ENCODE measurements around the gene CDV3.
"Not testable (repeated sequence)": the region's sequence is repeated elsewhere in the genome, so short reads cannot be mapped to it uniquely, and the experiment has no call there.

The CDV3 gene, protein sequence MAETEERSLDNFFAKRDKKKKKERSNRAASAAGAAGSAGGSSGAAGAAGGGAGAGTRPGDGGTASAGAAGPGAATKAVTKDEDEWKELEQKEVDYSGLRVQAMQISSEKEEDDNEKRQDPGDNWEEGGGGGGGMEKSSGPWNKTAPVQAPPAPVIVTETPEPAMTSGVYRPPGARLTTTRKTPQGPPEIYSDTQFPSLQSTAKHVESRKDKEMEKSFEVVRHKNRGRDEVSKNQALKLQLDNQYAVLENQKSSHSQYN
- 385 to 631 (median 415) reads per million in 4 experiments for total RNA-seq

GRCh38 chr3:133573629-133574194 lies at the start of gene CDV3:
TSS of gene CDV3 (plus strand) at chr3:133573686. CDS start at chr3:133574045, 359 bp downstream.
- DNase-seq: no peak

DNA sequence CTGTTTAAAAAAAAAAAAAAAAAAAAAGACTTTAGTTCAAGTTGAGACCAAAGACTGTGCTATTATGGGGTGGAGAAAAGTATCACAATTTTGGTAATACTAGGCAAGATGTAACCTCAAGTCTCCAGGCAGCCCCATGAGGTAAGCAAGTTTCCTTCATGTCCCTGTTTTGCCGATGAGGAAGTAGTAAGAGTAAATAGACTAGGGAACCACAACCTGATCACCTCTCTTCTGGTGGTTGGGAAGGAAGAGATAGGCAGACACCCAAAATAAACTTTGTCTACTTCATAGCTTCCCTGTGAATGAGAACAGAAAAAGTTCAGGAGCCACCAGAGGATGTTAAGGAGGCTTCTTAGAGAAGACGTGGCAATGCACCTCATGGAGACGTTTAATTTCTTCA lies 49.7 kb upstream of the CDV3 start:
- DNase-seq: not testable (repeated sequence)

DNA sequence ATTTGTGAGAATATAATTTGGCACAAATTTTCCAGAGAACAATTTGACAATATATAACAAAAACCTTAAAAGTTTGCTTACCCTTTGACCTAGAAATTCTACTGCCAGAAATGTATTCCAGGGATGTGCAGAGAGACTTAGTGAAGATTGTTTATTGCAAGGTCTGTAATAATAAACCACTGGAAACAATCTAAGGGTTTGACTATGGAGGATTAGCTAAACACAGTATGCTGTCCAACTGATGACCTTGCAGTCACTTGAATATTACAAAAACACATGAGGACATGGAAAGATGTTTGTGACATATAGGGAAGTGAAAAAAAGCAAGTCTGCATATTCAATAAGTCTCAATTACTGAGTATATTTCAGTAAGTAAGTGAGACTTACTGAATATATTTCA lies 48.1 kb upstream of the CDV3 start:
- DNase-seq: no peak

DNA sequence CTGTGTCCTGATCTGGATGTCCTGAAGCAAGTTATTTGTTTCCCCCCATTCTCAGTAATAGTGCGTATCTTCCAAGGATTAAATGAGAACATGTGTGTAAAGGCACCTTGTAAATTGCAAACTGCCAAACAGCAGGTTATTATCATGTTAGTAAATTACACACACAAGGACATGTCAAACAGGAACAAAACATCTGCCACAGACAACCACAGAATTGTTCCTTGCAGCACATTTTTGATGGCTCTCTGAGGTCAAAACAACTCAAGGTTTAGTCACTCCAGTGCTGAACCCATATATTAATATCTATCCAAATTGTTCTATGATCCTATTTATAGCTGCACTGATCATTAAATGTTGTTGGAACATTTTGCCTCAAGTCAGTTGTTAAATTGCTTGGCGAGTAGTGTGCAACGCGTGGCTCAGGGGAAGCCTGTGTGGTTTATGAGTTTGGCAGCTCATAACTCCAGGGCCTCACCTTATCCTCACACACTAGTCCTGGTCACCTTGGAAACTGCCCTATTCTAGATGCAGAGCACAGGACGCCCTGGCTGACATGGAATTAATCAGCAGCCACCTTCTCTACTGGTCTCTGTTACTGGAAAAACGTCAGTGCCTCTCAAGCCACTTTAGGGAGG lies 46.3 kb upstream of the CDV3 start:
- DNase-seq: no peak

DNA sequence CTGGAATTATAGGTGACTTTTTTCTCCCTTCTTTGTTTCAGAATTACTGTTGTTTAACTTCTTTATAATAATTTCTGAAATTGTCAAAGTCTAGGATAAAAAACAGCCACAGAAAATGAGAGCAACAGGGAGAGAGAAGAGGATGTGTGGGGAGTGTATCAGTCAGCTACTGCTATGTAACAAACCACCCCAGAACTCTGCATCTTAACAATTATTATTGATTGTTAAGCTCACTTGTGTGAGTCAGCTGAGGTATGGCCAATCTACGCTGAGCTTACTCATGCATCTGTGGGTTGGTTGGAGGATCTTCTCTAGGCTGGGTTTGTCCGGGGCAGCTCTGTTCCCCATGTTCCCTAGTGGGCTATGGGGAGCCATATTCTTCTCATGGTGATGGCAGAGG lies 43.7 kb upstream of the CDV3 start:
- no peak for DNase-seq

GRCh38 chr3:133531981-133532380 lies 41.5 kb upstream of the CDV3 start:
- DNase-seq: no peak

GRCh38 chr3:133532951-133533350 lies 40.5 kb upstream of the CDV3 start:
- DNase-seq: no peak

- DNase-seq: no peak
Observed at GRCh38 chr3:133535971-133536881, 37.3 kb upstream of the CDV3 start.

DNA sequence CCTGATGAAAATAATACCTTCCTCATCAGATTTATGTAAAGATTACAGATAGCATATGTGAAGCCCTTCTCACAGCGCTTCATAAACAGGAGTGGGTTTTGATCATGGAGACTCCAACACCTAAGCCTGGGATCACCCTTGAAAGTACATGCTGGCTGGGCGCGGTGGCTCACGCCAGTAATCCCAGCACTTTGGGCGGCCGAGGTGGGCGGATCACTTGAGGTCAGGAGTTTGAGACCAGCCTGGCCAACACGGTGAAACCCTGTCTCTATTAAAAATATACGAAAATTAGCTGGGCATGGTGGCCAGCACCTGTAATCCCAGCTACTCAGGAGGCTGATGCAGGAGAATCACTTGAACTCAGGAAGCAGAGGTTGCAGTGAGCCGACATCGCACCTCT lies 36.4 kb upstream of the CDV3 start:
- DNase-seq: not testable (repeated sequence)

- no peak for DNase-seq
Observed at GRCh38 chr3:133538154-133538553, 35.3 kb upstream of the CDV3 start.

DNA sequence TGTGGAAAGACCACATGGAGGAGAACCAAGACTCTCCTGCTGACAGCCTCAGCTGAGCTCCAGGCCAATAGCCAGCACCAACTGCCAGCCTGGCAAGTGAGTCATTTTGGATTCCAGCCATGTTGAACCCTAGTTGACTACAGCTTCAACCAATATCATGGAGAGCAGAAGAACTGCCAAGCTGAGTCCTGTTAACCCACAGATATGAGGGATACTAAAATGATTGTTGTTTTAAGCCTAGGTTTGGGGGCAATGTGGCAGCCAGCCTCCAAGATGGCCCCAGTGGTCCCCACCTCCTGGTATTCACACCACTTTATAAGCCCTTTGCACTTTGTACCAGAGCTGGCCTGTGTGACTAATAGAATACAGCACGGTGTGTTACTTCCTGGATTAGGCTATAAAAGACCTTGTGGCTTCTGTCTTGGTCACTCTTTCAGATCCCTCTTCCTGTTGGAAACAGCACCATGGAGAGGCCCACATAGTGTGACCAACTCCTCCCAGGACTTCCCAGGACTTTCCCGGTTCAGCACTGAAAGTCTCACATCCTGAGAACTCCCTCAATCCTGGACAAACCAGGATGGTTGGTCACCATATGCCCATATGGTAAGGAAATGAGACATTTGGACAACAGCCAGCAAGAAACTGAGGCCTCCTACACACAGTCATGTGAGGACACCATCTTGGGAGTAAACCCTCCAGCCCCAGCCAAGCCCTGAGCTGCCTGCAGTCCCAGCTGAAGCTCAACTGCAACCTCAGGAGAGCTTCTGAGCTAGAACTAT lies 32.4 kb upstream of the CDV3 start:
- DNase-seq: no peak

- no peak for DNase-seq
Observed at GRCh38 chr3:133542871-133543270, 30.6 kb upstream of the CDV3 start.

GRCh38 chr3:133544983-133545382 lies 28.5 kb upstream of the CDV3 start:
- DNase-seq: not testable (repeated sequence)

DNA sequence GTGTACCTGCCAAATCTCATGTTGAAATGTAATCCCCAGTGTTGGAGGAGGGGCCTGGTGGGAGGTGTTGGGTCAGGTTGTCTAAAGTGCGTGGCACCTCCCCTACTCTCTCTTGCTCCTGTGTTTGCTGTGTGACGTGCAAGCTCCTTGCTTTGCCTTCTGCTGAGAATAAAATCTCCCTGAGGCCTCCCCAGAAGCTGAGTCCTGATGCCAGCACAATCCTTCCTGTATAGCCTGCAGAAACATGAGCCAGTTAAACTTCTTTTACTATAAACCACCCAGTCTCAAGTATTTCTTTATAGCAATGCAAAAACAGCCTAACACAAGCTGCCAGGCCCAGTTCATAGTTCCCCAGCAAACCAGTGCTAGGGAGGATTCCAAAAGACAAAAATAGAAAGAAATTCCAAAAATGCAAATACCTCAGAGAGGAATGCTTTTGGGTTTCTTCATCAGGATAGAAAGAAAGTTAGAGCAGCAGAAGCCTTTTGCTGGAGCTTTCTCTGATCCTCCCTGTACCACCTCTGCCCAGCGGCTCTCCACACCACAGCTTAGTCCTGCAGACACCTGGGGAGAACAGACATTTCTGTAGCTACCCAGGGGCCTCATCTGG lies 25.9 kb upstream of the CDV3 start:
- no peak for DNase-seq

DNA sequence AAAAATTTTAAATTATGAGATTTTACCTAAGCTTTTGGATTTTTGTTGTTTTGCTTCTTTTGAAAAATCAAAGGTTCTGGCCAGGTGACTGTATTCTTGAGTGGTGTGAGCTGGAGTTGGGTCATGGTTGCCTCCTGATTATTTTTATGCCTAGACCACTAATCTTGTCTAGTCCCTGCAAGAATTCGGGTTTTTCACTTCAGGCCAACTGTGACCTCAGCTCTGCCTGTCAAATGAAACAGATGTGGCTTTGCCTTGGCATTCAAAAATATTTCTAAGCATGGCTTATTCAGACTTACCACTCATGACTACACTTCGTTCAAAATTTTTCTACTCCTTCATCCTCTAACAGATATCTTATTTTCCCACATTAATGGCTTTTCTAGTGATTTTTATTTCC lies 25.4 kb upstream of the CDV3 start:
- no peak for DNase-seq

DNA sequence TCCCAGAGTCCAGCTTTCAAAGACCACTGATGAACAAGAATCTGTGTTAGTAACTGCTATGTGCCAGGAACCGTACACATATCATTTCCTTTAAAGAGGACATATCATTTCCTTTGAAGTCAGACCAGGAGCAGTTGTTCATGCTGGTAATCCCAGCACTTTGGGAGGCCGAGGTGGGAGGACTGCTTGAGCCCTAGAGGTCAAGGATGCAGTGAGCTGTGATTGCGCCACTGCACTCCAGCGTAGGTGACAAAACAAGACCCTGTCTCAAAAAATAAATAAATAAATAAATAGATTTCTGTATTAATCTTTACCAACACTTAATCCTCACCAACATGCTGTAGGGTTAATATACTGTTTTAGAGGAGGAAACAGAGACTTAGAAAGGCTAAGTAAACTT lies 23.9 kb upstream of the CDV3 start:
- DNase-seq: no peak

- not testable (repeated sequence) for DNase-seq
Observed at GRCh38 chr3:133551589-133551988, 21.9 kb upstream of the CDV3 start.

GRCh38 chr3:133561679-133562078 lies 11.8 kb upstream of the CDV3 start:
- no peak for DNase-seq

DNA sequence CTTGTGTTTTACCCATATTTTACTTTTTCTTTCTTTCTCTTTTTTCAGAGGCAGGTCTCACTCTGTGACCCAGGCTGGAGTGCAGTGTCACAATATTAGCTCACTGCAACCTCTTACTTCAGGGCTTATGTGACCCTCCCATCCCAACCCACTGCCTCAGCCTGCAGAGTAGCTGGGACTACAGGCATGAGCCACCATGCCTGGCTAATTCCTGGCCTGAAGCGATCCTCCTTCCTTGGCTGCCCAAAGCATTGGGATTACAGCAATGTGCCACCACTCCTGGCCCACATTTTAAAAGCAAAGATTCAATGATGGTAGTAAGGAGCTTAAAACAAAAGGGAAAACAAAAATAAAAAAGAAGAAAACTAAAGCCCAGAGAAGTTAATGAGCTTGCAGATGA lies 11.1 kb upstream of the CDV3 start:
- DNase-seq: no peak

DNA sequence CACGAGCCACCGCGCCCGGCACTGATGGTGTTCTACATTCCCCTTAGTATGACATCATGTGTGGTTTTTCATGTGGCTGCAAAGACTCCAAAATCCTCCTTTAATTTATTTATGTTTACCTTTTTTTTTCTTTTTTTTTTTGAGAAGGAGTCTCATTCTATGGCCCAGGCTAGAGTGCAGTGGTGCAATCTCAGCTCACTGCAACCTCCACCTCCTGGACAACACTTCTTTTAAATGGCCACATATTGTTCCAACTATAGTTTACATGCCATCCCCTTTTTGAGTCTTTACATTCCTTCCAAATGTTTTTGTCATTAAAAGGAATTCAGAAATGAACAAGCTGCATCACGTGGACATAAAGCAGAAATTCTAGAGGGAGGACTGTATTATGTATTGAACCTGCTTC lies 10.3 kb upstream of the CDV3 start:
- DNase-seq: no peak

GRCh38 chr3:133563816-133564215 lies 9.7 kb upstream of the CDV3 start:
- DNase-seq: no peak

All from effector CD8-positive, alpha-beta T cell (primary cell).